IMR-90 (cell line): ENCODE results near the gene DCC.

Source experiments
- BHLHE40 ChIP-seq: fragments of 150-350 bp; IDR thresholded peaks from 2 replicates; pipeline ENCODE4 v1.6.1; 2016; ENCODE audit warnings: mild to moderate bottlenecking, low read depth, low read length
- CTCF ChIP-seq: conservative IDR thresholded peaks from 2 replicates; pipeline ENCODE4 v1.5.1; 2012; ENCODE audit warnings: mild to moderate bottlenecking, low read depth, low read length, improper control_type of control experiment
- MAZ ChIP-seq: IDR thresholded peaks from 2 replicates; pipeline ENCODE4 v1.6.1; 2012; ENCODE audit warnings: low read depth, mild to moderate bottlenecking, low read length, improper control_type of control experiment, moderate library complexity, borderline replicate concordance
- MXI1 ChIP-seq: IDR thresholded peaks from 2 replicates; pipeline ENCODE4 v1.6.1; 2012; ENCODE audit warnings: low read depth, mild to moderate bottlenecking, low read length, moderate library complexity, borderline replicate concordance
- POLR2A ChIP-seq: IDR thresholded peaks from 2 replicates; pipeline ENCODE4 v1.6.1; 2012; ENCODE audit warnings: mild to moderate bottlenecking, low read depth, low read length
- RAD21 ChIP-seq: IDR thresholded peaks from 2 replicates; pipeline ENCODE4 v1.6.1; 2012; ENCODE audit warnings: low read length, improper control_type of control experiment
- RCOR1 ChIP-seq: IDR thresholded peaks from 2 replicates; pipeline ENCODE4 v1.6.1; 2012; ENCODE audit warnings: mild to moderate bottlenecking, low read length, improper control_type of control experiment; ENCODE audit not compliant: insufficient replicate concordance
- RFX5 ChIP-seq: IDR thresholded peaks from 2 replicates; pipeline ENCODE4 v1.8.0; 2012; ENCODE audit warnings: low read depth, mild to moderate bottlenecking, low read length, moderate library complexity
- USF2 ChIP-seq: fragments of 150-350 bp; IDR thresholded peaks from 2 replicates; pipeline ENCODE4 v1.6.1; 2017; ENCODE audit warnings: mild to moderate bottlenecking, antibody characterized with exemption, low read length, low read depth

- TF ChIP-seq CTCF (no peak), BHLHE40 (no peak), USF2 (no peak), RFX5 (no peak), RAD21 (no peak), MAZ (no peak), POLR2A (no peak), MXI1 (no peak), RCOR1 (no peak)
Observed at GRCh38 chr18:53261241-53261640, 921.2 kb downstream of the DCC start.
